Astrocyte (in vitro differentiated cells and primary cell): ENCODE results near the gene EML6. TPM values are rescaled to one million over a fixed set of nuclear protein-coding genes. Genes with fewer than 3 reads are reported as not detected.

Experiments used
- DNase-seq: peaks from one replicate; pipeline ENCODE4 v3.0.0-alpha.2; 2010; ENCODE audit warnings: low read depth
- FAIRE-seq: peaks from 2 replicates; lab custom pipeline; 2011; peaks lifted over from hg19 to GRCh38; lab: Jason Lieb, UNC
- H2AFZ ChIP-seq: 2 replicates; pipeline ENCODE4 v1.6.0; 2012; ENCODE audit warnings: low read depth, low read length, inconsistent platforms
- H3K27ac ChIP-seq: 2 replicates; pipeline ENCODE4 v1.5.1; 2011; ENCODE audit warnings: low read depth, low read length, inconsistent platforms
- H3K27me3 ChIP-seq: 2 replicates; pipeline ENCODE4 v1.6.0; 2011; ENCODE audit warnings: low read length, inconsistent platforms; ENCODE audit not compliant: insufficient read depth
- H3K36me3 ChIP-seq: 2 replicates; pipeline ENCODE4 v1.5.1; 2011; ENCODE audit warnings: low read length, inconsistent platforms; ENCODE audit not compliant: insufficient read depth
- H3K4me1 ChIP-seq: 2 replicates; pipeline ENCODE4 v1.5.1; 2011; ENCODE audit warnings: low read length, inconsistent platforms; ENCODE audit not compliant: insufficient read depth
- H3K4me2 ChIP-seq: 2 replicates; pipeline ENCODE4 v1.6.0; 2012; ENCODE audit warnings: low read length, inconsistent platforms
- H3K4me3 ChIP-seq: 2 replicates; pipeline ENCODE4 v1.5.1; 2011; ENCODE audit warnings: low read depth, mild to moderate bottlenecking, low read length, inconsistent platforms; ENCODE audit not compliant: insufficient read depth
- H3K79me2 ChIP-seq: 2 replicates; pipeline ENCODE4 v1.6.0; 2012; ENCODE audit warnings: mild to moderate bottlenecking, low read length, inconsistent platforms; ENCODE audit not compliant: insufficient read depth
- H3K9ac ChIP-seq: 2 replicates; pipeline ENCODE4 v1.6.0; 2012; ENCODE audit warnings: mild to moderate bottlenecking, low read length, inconsistent platforms
- H3K9me3 ChIP-seq: 2 replicates; pipeline ENCODE4 v1.5.1; 2012; ENCODE audit warnings: low read depth, mild to moderate bottlenecking, low read length, inconsistent platforms; ENCODE audit not compliant: insufficient read depth
- H4K20me1 ChIP-seq: 2 replicates; pipeline ENCODE4 v1.6.0; 2012; ENCODE audit warnings: low read length, inconsistent platforms; ENCODE audit not compliant: insufficient read depth
- H3K27ac Mint-ChIP-seq: one replicate; pipeline ENCODE4 v1.8.0; 2021; ENCODE audit warnings: mild to moderate bottlenecking, mixed read lengths; ENCODE audit not compliant: unreplicated experiment
- H3K27me3 Mint-ChIP-seq: one replicate; pipeline ENCODE4 v1.8.0; 2021; ENCODE audit warnings: low read depth, mixed read lengths; ENCODE audit not compliant: unreplicated experiment
- H3K36me3 Mint-ChIP-seq: one replicate; pipeline ENCODE4 v1.8.0; 2021; ENCODE audit warnings: low read depth, mixed read lengths; ENCODE audit not compliant: unreplicated experiment
- H3K4me1 Mint-ChIP-seq: one replicate; pipeline ENCODE4 v1.8.0; 2021; ENCODE audit warnings: low read depth, mixed read lengths; ENCODE audit not compliant: unreplicated experiment
- H3K4me3 Mint-ChIP-seq: one replicate; pipeline ENCODE4 v1.8.0; 2021; ENCODE audit warnings: mild to moderate bottlenecking, moderate library complexity, mixed read lengths; ENCODE audit not compliant: unreplicated experiment
- H3K9me3 Mint-ChIP-seq: one replicate; pipeline ENCODE4 v1.8.0; 2021; ENCODE audit warnings: mild to moderate bottlenecking, mixed read lengths; ENCODE audit not compliant: unreplicated experiment
- CTCF ChIP-seq: IDR thresholded peaks from 2 replicates; pipeline ENCODE4 v1.5.1; 2011; ENCODE audit warnings: low read depth, mild to moderate bottlenecking, inconsistent platforms, low read length, moderate library complexity; ENCODE audit not compliant: insufficient read depth
- EZH2 ChIP-seq: IDR thresholded peaks from 2 replicates; pipeline ENCODE4 v1.6.1; 2012; ENCODE audit warnings: mild to moderate bottlenecking, low read length, inconsistent platforms; ENCODE audit not compliant: insufficient read depth
- total RNA-seq: library from RNA; stranded (reverse); gene quantifications from 2 replicates; pipeline ENCODE4 v1.2.1, GENCODE V29; 2021

EML6 gene
- total RNA-seq, 1 donor from 2014 or later: 0.23 TPM

GRCh38 chr2:54958717-54959371, 235.4 kb downstream of the EML6 start:
- Mint-ChIP-seq H3K4me3 (no peak overlapping the region), H3K27ac (no peak overlapping the region), H3K4me1 (peaks cover 12% of the 10 kb centered on the region), H3K9me3 (peaks cover under 1% of the 10 kb centered on the region), H3K36me3 (peaks cover 14% of the 10 kb centered on the region), H3K27me3 (peaks cover 4% of the 10 kb centered on the region)
- H3K4me2 ChIP-seq: no peak overlapping the region
- no peak overlapping the region for H2AFZ ChIP-seq
- no peaks in the 10 kb centered on the region for H3K27me3 ChIP-seq
- no peak overlapping the region for H3K4me3 ChIP-seq
- H3K4me1 ChIP-seq: no peaks in the 10 kb centered on the region
- H3K79me2 ChIP-seq: no peaks in the 10 kb centered on the region
- no peak overlapping the region for H3K9ac ChIP-seq
- TF ChIP-seq EZH2 (no peak), CTCF (no peak)
- H3K27ac ChIP-seq: no peak overlapping the region
- no peaks in the 10 kb centered on the region for H3K36me3 ChIP-seq
- H4K20me1 ChIP-seq: peaks cover 1% of the 10 kb centered on the region
- no peak for FAIRE-seq
- H3K9me3 ChIP-seq: no peaks in the 10 kb centered on the region
- DNase-seq: no peak

GRCh38 chr2:54960164-54960563, 236.7 kb downstream of the EML6 start:
- no peak overlapping the region for H3K4me3 ChIP-seq
- Mint-ChIP-seq H3K4me1 (peaks cover 24% of the 10 kb centered on the region), H3K9me3 (peaks cover 2% of the 10 kb centered on the region), H3K4me3 (no peak overlapping the region), H3K27me3 (peaks cover 4% of the 10 kb centered on the region), H3K27ac (no peak overlapping the region), H3K36me3 (peaks cover 16% of the 10 kb centered on the region)
- TF ChIP-seq CTCF: no peak
- no peak overlapping the region for H3K27ac ChIP-seq
- no peak for FAIRE-seq
- H4K20me1 ChIP-seq: peaks cover 9% of the 10 kb centered on the region
- H3K79me2 ChIP-seq: no peaks in the 10 kb centered on the region
- no peak overlapping the region for H2AFZ ChIP-seq
- no peaks in the 10 kb centered on the region for H3K9me3 ChIP-seq
- DNase-seq: no peak
- no peaks in the 10 kb centered on the region for H3K27me3 ChIP-seq
- no peaks in the 10 kb centered on the region for H3K36me3 ChIP-seq
- H3K4me2 ChIP-seq: no peak overlapping the region
- no peak overlapping the region for H3K9ac ChIP-seq
- H3K4me1 ChIP-seq: no peaks in the 10 kb centered on the region

GRCh38 chr2:54962511-54962910, 239.0 kb downstream of the EML6 start:
- H3K27ac Mint-ChIP-seq: no peak overlapping the region
- no peak for DNase-seq

More at GRCh38 chr2:54962511-54962910, 239.0 kb downstream of the EML6 start:
- TF ChIP-seq CTCF: no peak
- TF ChIP-seq EZH2: no peak
- Mint-ChIP-seq H3K36me3 (peaks cover 23% of the 10 kb centered on the region), H3K9me3 (peaks cover 2% of the 10 kb centered on the region), H3K4me1 (peaks cover 20% of the 10 kb centered on the region), H3K27me3 (peaks cover 4% of the 10 kb centered on the region), H3K4me3 (no peak overlapping the region)
- Histone ChIP-seq H3K27ac (no peak overlapping the region), H3K9me3 (no peaks in the 10 kb centered on the region), H3K27me3 (no peaks in the 10 kb centered on the region), H2AFZ (no peak overlapping the region), H4K20me1 (peaks cover 17% of the 10 kb centered on the region), H3K9ac (no peak overlapping the region), H3K36me3 (no peaks in the 10 kb centered on the region), H3K4me2 (no peak overlapping the region), H3K79me2 (no peaks in the 10 kb centered on the region), H3K4me1 (no peaks in the 10 kb centered on the region), H3K4me3 (no peak overlapping the region)
- FAIRE-seq: no peak
